H1 (cell line): ENCODE data around the gene PCED1B. TPM values are rescaled to one million over a fixed set of nuclear protein-coding genes. Genes with fewer than 3 reads are reported as not detected.

ENCODE experiments used
- CTCF ChIA-PET: fragments of 300-600 bp; sonication (Branson Sonifier 250); formaldehyde crosslinking; loops from one replicate; lab custom pipeline; 2021; ENCODE audit not compliant: partially characterized antibody; lab: Charles Lee
- POLR2A ChIA-PET: fragments of 300-600 bp; sonication (Branson Sonifier 250); formaldehyde crosslinking; loops from one replicate; lab custom pipeline; 2021; ENCODE audit warnings: inconsistent platforms; ENCODE audit not compliant: partially characterized antibody; lab: Charles Lee
- DNase-seq, 2 experiments: peaks; one replicate each; pipeline versions ENCODE4 v3.0.0 to v3.0.0-alpha.2; 2010 to 2022; ENCODE audit warnings: low spot score in 2 of 2, low read depth in 1 of 2, mixed read lengths in 1 of 2
- FAIRE-seq: peaks from 2 replicates; lab custom pipeline; 2011; peaks lifted over from hg19 to GRCh38; lab: Jason Lieb, UNC
- H2AFZ ChIP-seq: 2 replicates; pipeline ENCODE4 v1.8.1; 2012; ENCODE audit warnings: low read length, inconsistent platforms
- H2AK5ac ChIP-seq: 2 replicates; pipeline ENCODE4 v1.6.1; 2013; ENCODE audit warnings: low read depth, low read length
- H2BK120ac ChIP-seq: replicated peaks from 2 replicates; pipeline ENCODE3; 2013; ENCODE audit warnings: low read depth, low read length, inconsistent platforms
- H2BK12ac ChIP-seq: 2 replicates; pipeline ENCODE4 v1.6.1; 2013; ENCODE audit warnings: low read depth, low read length
- H2BK15ac ChIP-seq: 2 replicates; pipeline ENCODE4 v1.6.1; 2013; ENCODE audit warnings: low read length
- H2BK20ac ChIP-seq: 2 replicates; pipeline ENCODE4 v1.6.1; 2013; ENCODE audit warnings: low read length
- H2BK5ac ChIP-seq: 2 replicates; pipeline ENCODE4 v1.6.1; 2013; ENCODE audit warnings: low read depth, low read length
- H3K14ac ChIP-seq: 2 replicates; pipeline ENCODE4 v1.6.1; 2013; ENCODE audit warnings: inconsistent platforms; ENCODE audit not compliant: insufficient read length
- H3K18ac ChIP-seq: 2 replicates; pipeline ENCODE4 v1.6.1; 2013; ENCODE audit warnings: low read length; ENCODE audit errors: extremely low read depth
- H3K23ac ChIP-seq: 2 replicates; pipeline ENCODE4 v1.6.1; 2013; ENCODE audit warnings: inconsistent platforms; ENCODE audit not compliant: insufficient read length
- H3K23me2 ChIP-seq: 2 replicates; pipeline ENCODE4 v1.6.1; 2013; ENCODE audit warnings: low read depth, low read length
- H3K27ac ChIP-seq: 2 replicates; pipeline ENCODE4 v1.6.1; 2011; ENCODE audit warnings: low read depth, low read length, inconsistent platforms
- H3K27me3 ChIP-seq, 4 experiments: replicated peaks in 1 of 4; 1 replicate in 1 of 4; 2 replicates in 3 of 4; pipeline versions ENCODE4 v1.6.1 to v1.8.1; 2011 to 2013; ENCODE audit warnings: low read length in 3 of 4, mild to moderate bottlenecking in 3 of 4, inconsistent platforms in 2 of 4, mixed read lengths in 2 of 4, moderate library complexity in 1 of 4; ENCODE audit not compliant: control insufficient read depth in 3 of 4, insufficient read depth in 3 of 4; ENCODE audit errors: extremely low read depth in 1 of 4
- H3K36me3 ChIP-seq, 4 experiments: 2 replicates each; pipeline versions ENCODE4 v1.6.1 to v1.8.1; 2011 to 2013; ENCODE audit warnings: mild to moderate bottlenecking in 4 of 4, low read length in 3 of 4, moderate library complexity in 2 of 4, control low read depth in 1 of 4, inconsistent platforms in 1 of 4; ENCODE audit not compliant: insufficient read depth in 4 of 4, control insufficient read depth in 2 of 4
- H3K4ac ChIP-seq: replicated peaks from 2 replicates; pipeline ENCODE3; 2013; ENCODE audit warnings: low read length, low read depth, mixed read lengths, inconsistent platforms; ENCODE audit not compliant: insufficient read length
- H3K4me1 ChIP-seq, 4 experiments: replicated peaks in 1 of 4; 1 replicate in 1 of 4; 2 replicates in 3 of 4; pipeline versions ENCODE4 v1.6.1 to v1.8.1; 2011 to 2013; ENCODE audit warnings: low read length in 3 of 4, inconsistent platforms in 2 of 4, mixed read lengths in 1 of 4; ENCODE audit not compliant: insufficient read depth in 4 of 4, control insufficient read depth in 3 of 4
- H3K4me2 ChIP-seq, 2 experiments: 2 replicates each; pipeline versions ENCODE4 v1.6.1 to v1.8.1; 2011 to 2013; ENCODE audit warnings: low read depth in 2 of 2, low read length in 2 of 2, control low read depth in 1 of 2, inconsistent platforms in 1 of 2, mild to moderate bottlenecking in 1 of 2; ENCODE audit not compliant: insufficient read depth in 1 of 2
- H3K4me3 ChIP-seq, 4 experiments: fragments of 200-600, 300-600 bp in 1 of 4; sonication (generic), shearing (Covaris generic), sonication (Bioruptor Twin) in 1 of 4; 2 replicates each; pipeline versions ENCODE4 v1.5.1 to v1.8.1; 2011 to 2016; ENCODE audit warnings: low read length in 4 of 4, low read depth in 3 of 4, control low read depth in 2 of 4, inconsistent platforms in 2 of 4, mild to moderate bottlenecking in 2 of 4, mixed read lengths in 1 of 4, moderate library complexity in 1 of 4; ENCODE audit not compliant: insufficient read depth in 2 of 4; ENCODE audit errors: extremely low read depth in 1 of 4
- H3K56ac ChIP-seq: replicated peaks from 2 replicates; pipeline ENCODE3; 2013; ENCODE audit warnings: low read depth, mild to moderate bottlenecking, mixed read lengths, low read length, inconsistent platforms; ENCODE audit not compliant: insufficient read length
- H3K79me1 ChIP-seq: 2 replicates; pipeline ENCODE4 v1.6.1; 2013; ENCODE audit warnings: low read depth, low read length, control low read depth
- H3K79me2 ChIP-seq, 2 experiments: 2 replicates each; pipeline versions ENCODE4 v1.6.1 to v1.8.1; 2012 to 2013; ENCODE audit warnings: low read length in 2 of 2, mild to moderate bottlenecking in 2 of 2, inconsistent platforms in 1 of 2; ENCODE audit not compliant: insufficient read depth in 2 of 2, control insufficient read depth in 1 of 2
- H3K9ac ChIP-seq, 4 experiments: replicated peaks in 1 of 4; 1 replicate in 1 of 4; 2 replicates in 3 of 4; pipeline versions ENCODE4 v1.6.1 to v1.8.1; 2011 to 2013; ENCODE audit warnings: low read depth in 3 of 4, low read length in 3 of 4, control low read depth in 2 of 4, mild to moderate bottlenecking in 2 of 4, moderate library complexity in 2 of 4, inconsistent platforms in 1 of 4; ENCODE audit errors: extremely low read depth in 1 of 4
- H3K9me3 ChIP-seq, 2 experiments: 2 replicates each; pipeline versions ENCODE4 v1.6.1 to v1.8.1; 2012 to 2013; ENCODE audit warnings: mild to moderate bottlenecking in 2 of 2, moderate library complexity in 2 of 2, control low read depth in 1 of 2, inconsistent platforms in 1 of 2, low read depth in 1 of 2, low read length in 1 of 2, mixed read lengths in 1 of 2; ENCODE audit not compliant: insufficient read depth in 2 of 2
- H4K20me1 ChIP-seq, 2 experiments: replicated peaks in 1 of 2; 2 replicates each; pipeline versions ENCODE3 to v1.8.1; 2011 to 2013; ENCODE audit warnings: inconsistent platforms in 2 of 2, low read length in 2 of 2, mild to moderate bottlenecking in 1 of 2; ENCODE audit not compliant: insufficient read depth in 2 of 2, control insufficient read depth in 1 of 2
- H4K5ac ChIP-seq: 2 replicates; pipeline ENCODE4 v1.6.1; 2013; ENCODE audit warnings: low read length, low read depth, mixed read lengths, inconsistent platforms; ENCODE audit not compliant: insufficient read length
- H4K8ac ChIP-seq: 2 replicates; pipeline ENCODE4 v1.8.0; 2013; ENCODE audit warnings: mild to moderate bottlenecking, moderate library complexity, low read length, inconsistent platforms; ENCODE audit not compliant: insufficient read depth; ENCODE audit errors: extremely low read depth
- H4K91ac ChIP-seq: replicated peaks from 2 replicates; pipeline ENCODE3; 2013; ENCODE audit warnings: low read length, mixed read lengths, inconsistent platforms; ENCODE audit not compliant: insufficient read length
- YY1 ChIP-seq: IDR thresholded peaks from 2 replicates; pipeline ENCODE4 v1.6.1; 2011; ENCODE audit warnings: low read depth, mild to moderate bottlenecking, low read length
- WGBS, 2 experiments: shearing (Covaris generic) in 1 of 2; methylation state at CpG; one replicate each; pipeline versions ENCODE4 v1.1.6 to v1.1.7; 2013 to 2015; ENCODE audit warnings: low lambda C conversion rate in 2 of 2, mixed read lengths in 2 of 2, inconsistent platforms in 1 of 2, low coverage in 1 of 2, missing lambda C conversion rate in 1 of 2; ENCODE audit not compliant: insufficient replicate concordance in 2 of 2, insufficient coverage in 1 of 2, insufficient read length in 1 of 2; ENCODE audit errors: extremely low coverage in 1 of 2, missing lambda C conversion rate in 1 of 2; 5-methylcytosine and 5-hydroxymethylcytosine counted together
- polyA plus RNA-seq, 7 experiments: library from polyadenylated mRNA; depleted of rRNA in 3 of 7; stranded (reverse) in 5 of 7; unstranded in 2 of 7; fragments of >200 nt in 5 of 7; fragments of 200-250 nt in 2 of 7; gene quantifications; 1 replicate in 5 of 7; 2 replicates in 1 of 7; 4 replicates in 1 of 7; pipeline versions ENCODE4 v1.2.1 to v1.2.3, GENCODE V29; 2011 to 2013; ENCODE audit warnings: missing spikeins in 2 of 7, mixed read lengths in 2 of 7
- total RNA-seq: library from RNA; stranded (reverse); fragmentation: NEBNext Ultra II Directional; extraction: Animal tissue kit (Norgen Biotek cat#: 25700); gene quantifications from 2 replicates; pipeline ENCODE4 v1.2.1, GENCODE V29; 2021

The PCED1B gene
- total and polyA plus RNA-seq, 2 of the 8 experiments (the other 6 are each of a cell fraction or from before 2014, with no cell fraction given) = 4.7 to 5.4 TPM

GRCh38 chr12:47087088-47087688 is 7.8 kb downstream of the PCED1B start:
- H2BK12ac ChIP-seq = no peak overlapping the region
- H2BK5ac ChIP-seq = no peak overlapping the region
- H3K9ac ChIP-seq = no peak overlapping the region
- no peak overlapping the region for H3K4ac ChIP-seq
- no peak overlapping the region for H3K23ac ChIP-seq
- H3K27me3 ChIP-seq = no peaks in the 10 kb centered on the region
- no peaks in the 10 kb centered on the region for H3K79me2 ChIP-seq
- no peak overlapping the region for H3K4me3 ChIP-seq
- POLR2A ChIA-PET = interaction anchor here (1.1 kb wide), 1 partner anchor 13 kb away, joined by 3 read pairs; no protein-coding TSS in a partner anchor
- H4K91ac ChIP-seq = no peak overlapping the region
- H3K4me2 ChIP-seq = no peak overlapping the region
- H2BK15ac ChIP-seq = no peak overlapping the region
- H2BK20ac ChIP-seq = no peak overlapping the region
- no peak overlapping the region for H2BK120ac ChIP-seq
- no peak overlapping the region for H3K27ac ChIP-seq
- DNase-seq = no peak
- CTCF ChIA-PET = interaction anchor here (1.1 to 5.8 kb wide), 2 partner anchors 15 to 16 kb away, joined by 3 to 41 read pairs; no protein-coding TSS in a partner anchor
- H3K9me3 ChIP-seq = no peaks in the 10 kb centered on the region
- H3K14ac ChIP-seq = no peak overlapping the region
- no peak overlapping the region for H4K5ac ChIP-seq
- no peak overlapping the region for H3K56ac ChIP-seq
- H3K4me1 ChIP-seq = peaks cover 0 to 10% (median 3%) of the 10 kb centered on the region in 4 experiments; a peak in 3 of 7 replicates
- H3K18ac ChIP-seq = no peak overlapping the region
- H4K20me1 ChIP-seq = no peaks in the 10 kb centered on the region
- H3K79me1 ChIP-seq = no peaks in the 10 kb centered on the region
- 94% methylated on average over 2 of the region's 2 CpGs; no CpG with 5 or more reads in 1 of the 2 experiments for WGBS, 2 experiments
- no peak for FAIRE-seq
- no peaks in the 10 kb centered on the region for H3K23me2 ChIP-seq
- no peaks in the 10 kb centered on the region for H3K36me3 ChIP-seq
- no peak overlapping the region for H2AK5ac ChIP-seq
- no peak overlapping the region for H2AFZ ChIP-seq
- no peak overlapping the region for H4K8ac ChIP-seq
- no peak for TF ChIP-seq YY1
